HCT116 (cell line): ENCODE measurements around the gene PVALEF.

ENCODE experiments used
- CTCF ChIP-seq, 3 experiments: fragments of 200-600 bp in 1 of 3; sonication (generic) in 1 of 3; IDR thresholded peaks in 2 of 3; conservative IDR thresholded peaks in 1 of 3; 2 replicates each; pipeline ENCODE4 v1.5.1; 2012 to 2017; ENCODE audit warnings: low read depth in 2 of 3, low read length in 2 of 3, antibody characterized with exemption in 1 of 3, borderline replicate concordance in 1 of 3, control low read depth in 1 of 3, mild to moderate bottlenecking in 1 of 3, mixed read lengths in 1 of 3, mixed run types in 1 of 3, moderate library complexity in 1 of 3; ENCODE audit not compliant: insufficient read depth in 1 of 3
- POLR2AphosphoS5 ChIP-seq: IDR thresholded peaks from 2 replicates; pipeline ENCODE4 v1.6.1; 2011; ENCODE audit warnings: mild to moderate bottlenecking, low read depth, low read length, moderate library complexity

GRCh38 chr17:81206166-81206565 lies 40.9 kb downstream of the PVALEF start:
- TF ChIP-seq CTCF (IDR thresholded peaks at IDR 0.05 in 2 of 3, conservative IDR thresholded peaks at IDR 0.05 in 1 of 3; ENCODE audit: borderline replicate concordance in 1 of 3, insufficient read depth in 1 of 3, low read depth in 2 of 3, low read length in 2 of 3) (no peak), POLR2AphosphoS5 (no peak)
